VCaP (cell line): ENCODE data around the gene PCID2.
"Not testable (repeated sequence)": the region's sequence is repeated elsewhere in the genome, so short reads cannot be mapped to it uniquely, and the experiment has no call there.

ENCODE experiments used
- H3K27ac ChIP-seq: fragments of 450-650 bp; 2 replicates; pipeline ENCODE4 v1.5.1; 2017
- CTCF ChIP-seq: fragments of 450-650 bp; conservative IDR thresholded peaks from 2 replicates; pipeline ENCODE4 v1.5.1; 2017; ENCODE audit warnings: mild to moderate bottlenecking, moderate library complexity

PCID2 gene

GRCh38 chr13:113208421-113209335, at the start of gene PCID2:
TSS of gene PCID2 (minus strand) at chr13:113208669. CDS start at chr13:113208634, 35 bp downstream.
- peak within 1 kb of the TSS; percentile 83 for H3K27ac ChIP-seq
- TF ChIP-seq CTCF: no peak

GRCh38 chr13:113257908-113258307, 49.4 kb upstream of the PCID2 start:
- not testable (repeated sequence) for H3K27ac ChIP-seq

GRCh38 chr13:113252516-113253095, 44.1 kb upstream of the PCID2 start:
- no peak for TF ChIP-seq CTCF
- no peak overlapping the region for H3K27ac ChIP-seq

GRCh38 chr13:113245849-113246796, 37.7 kb upstream of the PCID2 start:
- no peak overlapping the region for H3K27ac ChIP-seq

GRCh38 chr13:113243847-113244246, 35.4 kb upstream of the PCID2 start:
- no peak overlapping the region for H3K27ac ChIP-seq
- TF ChIP-seq CTCF: no peak

More at GRCh38 chr13:113245849-113246796, 37.7 kb upstream of the PCID2 start:
- 0 out of 2 replicates have a peak, but pooled peaks have one; percentile 9 for TF ChIP-seq CTCF

GRCh38 chr13:113241623-113242022, 33.2 kb upstream of the PCID2 start:
- not testable (repeated sequence) for H3K27ac ChIP-seq

GRCh38 chr13:113239986-113240385, 31.5 kb upstream of the PCID2 start:
- TF ChIP-seq CTCF: no peak
- H3K27ac ChIP-seq: no peak overlapping the region

GRCh38 chr13:113239357-113239756, 30.9 kb upstream of the PCID2 start:
- TF ChIP-seq CTCF: no peak
- no peak overlapping the region for H3K27ac ChIP-seq
